Pancreas (tissue), 10 donors: ENCODE results near the gene PHLDB2. TPM values are rescaled to one million over a fixed set of nuclear protein-coding genes. Genes with fewer than 3 reads are reported as not detected.

Source experiments
- ATAC-seq, 4 donors: fragments of 200-7000 bp; cut with Tn5 transposase; one replicate each; pipeline versions ENCODE4 v1.8.0 to v1.9.1; 2020; ENCODE audit warnings: mild to moderate bottlenecking in 4 of 4, moderate library complexity in 4 of 4
- DNase-seq, 6 donors: peaks; one replicate each; pipeline ENCODE4 v3.0.0-alpha.2; 2020
- FAIRE-seq: peaks from 2 replicates; lab custom pipeline; 2012; peaks lifted over from hg19 to GRCh38; lab: Jason Lieb, UNC
- H3K27ac ChIP-seq, 4 donors: fragments of 200-600 bp; sonication (generic); 1 replicate in 3 of 4; 2 replicates in 1 of 4; pipeline versions ENCODE4 v1.5.0 to v1.8.0; 2020
- H3K27me3 ChIP-seq, 4 donors: fragments of 200-600 bp; one replicate each; pipeline ENCODE4 v1.8.0; 2021
- H3K36me3 ChIP-seq, 3 donors: fragments of 200-600 bp; sonication (generic) in 1 of 3; one replicate each; pipeline versions ENCODE4 v1.5.0 to v1.8.0; 2020 to 2021
- H3K4me1 ChIP-seq, 3 donors: fragments of 200-600 bp; one replicate each; pipeline ENCODE4 v1.8.0; 2021
- H3K4me3 ChIP-seq, 4 donors: fragments of 200-600 bp; sonication (generic) in 2 of 4; one replicate each; pipeline versions ENCODE4 v1.5.0 to v1.8.0; 2020 to 2021
- H3K9me3 ChIP-seq, 4 donors: fragments of 200-600 bp; one replicate each; pipeline ENCODE4 v1.8.0; 2021
- WGBS, 2 donors: extraction: QIAGEN DNeasy Blood & Tissue Kit; methylation state at CpG; one replicate each; pipeline ENCODE4 v1.1.7; 2013; 5-methylcytosine and 5-hydroxymethylcytosine counted together
- intact Hi-C, 3 donors: fragments of 100-400 bp; cut with DNase I; formaldehyde crosslinking; loops; one replicate each; pipeline versions ENCODE4 v1.11.1 to v1.14.2; 2022
- polyA plus RNA-seq, 2 donors: library from polyadenylated mRNA; stranded (reverse); fragments of 200-250 nt; gene quantifications; one replicate each; pipeline ENCODE4 v1.2.3, GENCODE V29; 2013
- total RNA-seq, 6 donors: library from RNA; stranded (reverse); fragmentation: NEBNext Ultra II Directional in 4 of 6; extraction: Animal tissue kit (Norgen Biotek cat#: 25700) in 4 of 6; gene quantifications; one replicate each; pipeline versions ENCODE4 v1.2.1 to v1.2.4, GENCODE V29; 2021 to 2023
- TF ChIP-seq, protein P1 (sequence below), 4 donors: fragments of 200-600 bp; sonication (generic) in 3 of 4; IDR thresholded peaks; one replicate each; pipeline versions ENCODE4 v1.5.0 to v1.8.0; 2021; ENCODE audit warnings: antibody characterized with exemption in 4 of 4
- donor health status: healthy with polysubstance abuse.
- donor health status: DM: no; HTN: no; CAD: no; lungs with moderate emphysema.
- donor health status: DM: no; HTN: no; CAD: no.
- donor health status: control.
- donor health status: control.
- donor health status: Bipolar disorder and iron deficiency.
- donor health status: DM: yes; HTN: yes; CAD: no.
- donor health status: DM: no; HTN: no; CAD: no.
- donor health status: DM: no; HTN: no; CAD: no.
- donor health status: DM: yes; HTN: yes; CAD: no.

PHLDB2 gene
- total and polyA plus RNA-seq, 8 donors: 10.8 to 36.7 (median 15.1) TPM

DNA sequence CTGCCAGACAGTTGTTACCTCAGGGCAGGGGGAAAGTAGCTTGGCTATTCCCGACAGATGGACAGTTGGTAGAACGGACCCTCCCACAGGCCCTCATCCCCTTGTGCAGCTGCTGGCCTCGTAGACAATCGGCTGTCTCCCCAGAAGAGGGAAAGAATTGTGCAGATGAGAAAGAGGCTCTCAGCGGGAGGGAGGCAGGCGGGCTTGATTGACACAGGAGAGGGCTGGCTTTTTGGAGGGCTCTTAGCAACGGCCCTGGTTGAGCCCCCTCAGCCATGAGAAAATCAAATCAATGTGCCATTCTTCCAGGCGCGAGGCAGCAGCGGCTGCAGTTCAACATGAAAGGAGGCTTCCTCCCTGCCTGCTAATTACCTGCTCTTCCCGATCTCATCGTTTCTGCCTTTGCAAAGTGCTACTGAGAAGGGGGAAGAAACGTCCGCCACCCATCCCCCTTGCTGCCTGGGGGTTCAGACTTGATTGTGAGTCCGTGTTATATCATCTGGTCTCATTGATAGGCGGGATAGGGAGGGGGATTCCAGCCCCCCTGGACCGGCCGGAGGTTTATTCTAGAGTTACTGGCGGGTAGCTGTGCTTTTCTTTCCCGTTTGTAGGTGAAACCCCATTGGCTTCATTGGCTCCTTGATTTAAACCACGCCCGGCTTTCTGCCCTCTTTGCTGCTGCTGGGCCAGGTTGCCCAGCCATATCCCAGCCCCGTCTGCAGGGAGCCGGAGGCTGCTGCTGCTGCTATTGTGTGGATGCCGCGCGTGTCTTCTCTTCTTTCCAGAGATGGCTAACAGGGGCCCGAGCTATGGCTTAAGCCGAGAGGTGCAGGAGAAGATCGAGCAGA, 139.8 kb downstream of the PHLDB2 start, which contains the start of gene TAGLN3:
Gene TAGLN3, plus strand, starts transcription at position 287 of the 848 bp plus-strand sequence. Its CDS starts 501 bp downstream, at position 788.
- Histone ChIP-seq H3K36me3 (no peaks in the 10 kb centered on the region), H3K4me1 (no peaks in the 10 kb centered on the region), H3K4me3 (peak within 1 kb of the TSS in 2 of 4 donors; percentile 16 to 46), H3K27me3 (no peaks in the 10 kb centered on the region), H3K9me3 (no peaks in the 10 kb centered on the region), H3K27ac (no peak within 1 kb of the TSS)
- ATAC-seq: peak; percentile 71 to 95 (median 88)
- TF ChIP-seq, protein P1, sequence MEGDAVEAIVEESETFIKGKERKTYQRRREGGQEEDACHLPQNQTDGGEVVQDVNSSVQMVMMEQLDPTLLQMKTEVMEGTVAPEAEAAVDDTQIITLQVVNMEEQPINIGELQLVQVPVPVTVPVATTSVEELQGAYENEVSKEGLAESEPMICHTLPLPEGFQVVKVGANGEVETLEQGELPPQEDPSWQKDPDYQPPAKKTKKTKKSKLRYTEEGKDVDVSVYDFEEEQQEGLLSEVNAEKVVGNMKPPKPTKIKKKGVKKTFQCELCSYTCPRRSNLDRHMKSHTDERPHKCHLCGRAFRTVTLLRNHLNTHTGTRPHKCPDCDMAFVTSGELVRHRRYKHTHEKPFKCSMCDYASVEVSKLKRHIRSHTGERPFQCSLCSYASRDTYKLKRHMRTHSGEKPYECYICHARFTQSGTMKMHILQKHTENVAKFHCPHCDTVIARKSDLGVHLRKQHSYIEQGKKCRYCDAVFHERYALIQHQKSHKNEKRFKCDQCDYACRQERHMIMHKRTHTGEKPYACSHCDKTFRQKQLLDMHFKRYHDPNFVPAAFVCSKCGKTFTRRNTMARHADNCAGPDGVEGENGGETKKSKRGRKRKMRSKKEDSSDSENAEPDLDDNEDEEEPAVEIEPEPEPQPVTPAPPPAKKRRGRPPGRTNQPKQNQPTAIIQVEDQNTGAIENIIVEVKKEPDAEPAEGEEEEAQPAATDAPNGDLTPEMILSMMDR (IDR thresholded peaks at IDR 0.05): no peak
- DNase-seq: peak in 5 of 6 donors; percentile 20 to 69 (median 36)
- intact Hi-C loops: no loop called here
- WGBS, 2 donors: 6 to 7% methylated on average over 30 of the region's 30 CpGs
- no peak for FAIRE-seq

DNA sequence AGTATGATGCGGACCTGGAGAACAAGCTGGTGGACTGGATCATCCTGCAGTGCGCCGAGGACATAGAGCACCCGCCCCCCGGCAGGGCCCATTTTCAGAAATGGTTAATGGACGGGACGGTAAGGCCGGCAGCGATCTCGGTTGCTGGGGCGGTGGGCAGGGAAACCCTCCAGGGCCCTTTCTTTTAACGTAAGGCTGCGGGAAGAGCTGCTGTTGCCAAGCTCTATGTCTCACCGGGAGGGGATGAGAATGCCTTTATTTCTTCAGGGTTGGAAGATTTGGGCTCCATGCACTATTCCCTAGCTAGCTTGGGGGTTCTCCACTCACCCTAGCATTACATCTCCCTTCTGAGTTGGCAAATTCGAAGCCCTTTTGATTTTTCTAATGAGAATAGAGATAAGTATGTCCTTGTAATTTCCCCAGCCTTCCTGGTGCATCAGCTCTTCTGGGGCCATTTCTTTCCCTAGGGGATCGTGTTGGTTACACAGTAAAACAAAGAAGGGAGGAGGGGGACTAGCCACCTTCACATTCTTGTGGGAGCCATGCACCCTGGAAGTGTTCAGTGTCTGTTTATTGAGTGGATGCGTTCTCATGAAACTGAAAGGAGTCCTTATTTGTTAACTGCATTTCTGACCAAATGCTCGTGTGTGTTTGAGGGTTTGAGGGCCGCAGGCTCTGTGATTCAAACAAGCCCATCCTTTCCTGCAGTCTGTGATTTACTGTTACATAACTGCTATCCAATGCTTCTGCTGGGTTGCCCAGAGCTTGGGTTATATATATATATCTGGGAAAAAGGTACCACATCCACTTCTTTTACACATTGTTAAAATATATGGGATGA, 140.6 kb downstream of the PHLDB2 start:
- no peak for DNase-seq
- ATAC-seq: peak in 2 of 4 donors; percentile 6 to 21
- no peaks in the 10 kb centered on the region for H3K36me3 ChIP-seq
- H3K4me3 ChIP-seq: peak overlapping the region in 1 of 4 donors; percentile 46
- no peak for FAIRE-seq
- no peak overlapping the region for H3K27ac ChIP-seq
- no peaks in the 10 kb centered on the region for H3K4me1 ChIP-seq
- intact Hi-C loops: no loop called here
- no peaks in the 10 kb centered on the region for H3K9me3 ChIP-seq
- TF ChIP-seq, protein P1 (IDR thresholded peaks at IDR 0.05): no peak
- 34 to 37% methylated on average over 19 of the region's 19 CpGs for WGBS, 2 donors
- H3K27me3 ChIP-seq: no peaks in the 10 kb centered on the region

DNA sequence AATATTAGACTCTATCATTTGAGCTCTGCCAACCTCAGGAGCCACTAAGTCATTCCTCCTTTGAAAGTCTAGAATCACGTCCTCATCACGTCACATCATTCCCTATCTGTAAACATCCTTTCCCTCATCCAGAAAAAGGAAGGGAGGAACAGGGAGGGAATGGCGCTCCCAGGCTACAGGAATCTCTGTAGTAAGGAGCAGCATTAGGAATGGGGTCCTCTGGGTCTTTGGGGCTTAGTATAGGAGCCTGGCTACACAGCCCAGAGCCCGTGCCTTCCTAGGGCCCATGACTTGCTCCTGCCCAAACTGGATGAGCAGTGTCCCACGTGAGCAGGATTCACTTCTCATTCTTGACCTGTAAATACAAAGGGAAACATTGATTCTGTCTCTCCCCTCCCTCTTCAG, 141.3 kb downstream of the PHLDB2 start:
- Histone ChIP-seq H3K4me3 (no peak overlapping the region), H3K9me3 (no peaks in the 10 kb centered on the region), H3K27me3 (no peaks in the 10 kb centered on the region), H3K36me3 (no peaks in the 10 kb centered on the region), H3K4me1 (no peaks in the 10 kb centered on the region), H3K27ac (no peak overlapping the region)
- FAIRE-seq (no peak), DNase-seq (no peak), ATAC-seq (no peak)
- 86 to 88% methylated on average over 5 of the region's 5 CpGs for whole genome bisulfite sequencing, 2 donors
- intact Hi-C loops: no loop called here
- TF ChIP-seq, protein P1 (IDR thresholded peaks at IDR 0.05): no peak

DNA sequence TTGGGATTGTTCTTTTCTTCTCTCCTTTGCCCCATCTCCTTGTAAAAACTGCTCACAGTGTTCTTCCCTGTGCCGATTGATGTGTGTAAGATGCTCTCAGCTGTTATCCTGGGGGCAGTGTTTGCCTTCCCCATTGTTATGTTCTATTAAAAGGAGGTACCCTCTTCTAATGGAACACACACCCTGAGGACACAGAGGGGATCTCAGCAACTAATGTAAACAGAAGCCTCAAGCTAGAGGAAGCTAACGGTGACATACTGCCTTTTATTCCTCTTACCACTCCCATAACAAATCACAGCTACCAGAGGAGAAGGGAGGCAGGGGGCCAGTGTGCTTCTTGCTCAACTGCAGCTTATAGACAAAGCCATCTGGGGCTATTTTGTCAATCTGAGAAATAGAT, 141.9 kb downstream of the PHLDB2 start:
- 86 to 89% methylated on average over 2 of the region's 2 CpGs for WGBS, 2 donors
- H3K27me3 ChIP-seq: no peaks in the 10 kb centered on the region
- H3K27ac ChIP-seq: no peak overlapping the region
- H3K4me3 ChIP-seq: no peak overlapping the region
- no peak for DNase-seq
- intact Hi-C loops: no loop called here
- no peaks in the 10 kb centered on the region for H3K9me3 ChIP-seq
- TF ChIP-seq, protein P1 (IDR thresholded peaks at IDR 0.05): no peak
- ATAC-seq: peak in 1 of 4 donors; percentile 5
- FAIRE-seq: no peak
- H3K36me3 ChIP-seq: no peaks in the 10 kb centered on the region
- H3K4me1 ChIP-seq: no peaks in the 10 kb centered on the region
